SK-N-SH (cell line): Measurements from ENCODE around the gene TMEM89. TPM values are rescaled to one million over a fixed set of nuclear protein-coding genes. Genes with fewer than 3 reads are reported as not detected.

Experiments
- CTCF ChIA-PET: fragments of 300-600, 350-600 bp; formaldehyde crosslinking; extraction: SDS; loops from one replicate; lab custom pipeline; 2021; lab: Yijun Ruan, JAX
- POLR2A ChIA-PET: fragments of 350-600 bp; sonication (Branson Sonifier 250); formaldehyde crosslinking; extraction: SDS; loops from one replicate; lab custom pipeline; 2020; ENCODE audit warnings: antibody characterized with exemption, inconsistent platforms; lab: Yijun Ruan, JAX
- DNase-seq: peaks from one replicate; pipeline ENCODE4 v3.0.0; 2012
- H2AFZ ChIP-seq: fragments of 200-600 bp; sonication (generic); 2 replicates; pipeline ENCODE4 v1.8.1; 2016; ENCODE audit warnings: antibody characterized with exemption, mild to moderate bottlenecking, low read depth
- H3F3A ChIP-seq: fragments of 200-600 bp; sonication (generic); replicated peaks from 2 replicates; pipeline ENCODE3; 2016; ENCODE audit warnings: antibody characterized with exemption, mild to moderate bottlenecking; ENCODE audit not compliant: insufficient read depth
- H3K27ac ChIP-seq, 2 experiments: fragments of 200-500 bp in 1 of 2; fragments of 200-600 bp in 1 of 2; sonication (Bioruptor generic) in 1 of 2; sonication (generic), shearing (Covaris generic) in 1 of 2; 2 replicates each; pipeline versions ENCODE4 v1.5.1 to v1.6.1; 2014 to 2016; ENCODE audit warnings: low read depth in 2 of 2, inconsistent platforms in 1 of 2, low read length in 1 of 2, mild to moderate bottlenecking in 1 of 2, mixed read lengths in 1 of 2
- H3K27me3 ChIP-seq: fragments of 200-600 bp; sonication (generic), shearing (Covaris generic); 2 replicates; pipeline ENCODE4 v1.6.1; 2016; ENCODE audit warnings: mixed run types; ENCODE audit not compliant: insufficient read depth
- H3K36me3 ChIP-seq, 2 experiments: fragments of 200-500 bp in 1 of 2; fragments of 200-600 bp in 1 of 2; sonication (Bioruptor generic) in 1 of 2; sonication (generic) in 1 of 2; replicated peaks in 1 of 2; 2 replicates each; pipeline versions ENCODE3 to v1.5.1; 2014 to 2016; ENCODE audit warnings: low read length in 1 of 2, mild to moderate bottlenecking in 1 of 2; ENCODE audit not compliant: insufficient read depth in 2 of 2, control insufficient read depth in 1 of 2
- H3K4me1 ChIP-seq, 2 experiments: fragments of 200-500 bp in 1 of 2; fragments of 200-600 bp in 1 of 2; sonication (Bioruptor generic) in 1 of 2; sonication (generic), shearing (Covaris generic) in 1 of 2; 2 replicates each; pipeline versions ENCODE4 v1.5.1 to v1.6.1; 2014 to 2016; ENCODE audit warnings: low read depth in 1 of 2, low read length in 1 of 2, mixed run types in 1 of 2; ENCODE audit not compliant: insufficient read depth in 2 of 2, control insufficient read depth in 1 of 2
- H3K4me2 ChIP-seq: fragments of 200-600 bp; sonication (generic), shearing (Covaris generic); 2 replicates; pipeline ENCODE4 v1.6.1; 2017; ENCODE audit warnings: mixed run types
- H3K4me3 ChIP-seq, 2 experiments: fragments of 200-500 bp in 1 of 2; fragments of 200-600 bp in 1 of 2; sonication (Bioruptor generic) in 1 of 2; sonication (generic), shearing (Covaris generic) in 1 of 2; 2 replicates each; pipeline versions ENCODE4 v1.5.1 to v1.8.1; 2014 to 2016; ENCODE audit warnings: low read depth in 2 of 2, inconsistent platforms in 1 of 2, low read length in 1 of 2, mild to moderate bottlenecking in 1 of 2, mixed read lengths in 1 of 2, moderate library complexity in 1 of 2
- H3K79me2 ChIP-seq: fragments of 200-600 bp; sonication (generic); 2 replicates; pipeline ENCODE4 v1.8.1; 2017; ENCODE audit warnings: mild to moderate bottlenecking; ENCODE audit not compliant: insufficient read depth
- H3K9ac ChIP-seq: fragments of 200-600 bp; sonication (generic); 2 replicates; pipeline ENCODE4 v1.6.1; 2017; ENCODE audit warnings: mixed run types
- H3K9me2 ChIP-seq: fragments of 200-600 bp; sonication (generic); 2 replicates; pipeline ENCODE4 v1.6.1; 2017; ENCODE audit warnings: mixed run types
- H3K9me3 ChIP-seq: fragments of 200-600 bp; sonication (generic); 2 replicates; pipeline ENCODE4 v1.6.1; 2017; ENCODE audit warnings: mixed run types, mild to moderate bottlenecking, moderate library complexity
- H4K20me1 ChIP-seq: fragments of 200-600 bp; sonication (generic); 2 replicates; pipeline ENCODE4 v1.6.1; 2017; ENCODE audit warnings: mild to moderate bottlenecking, mixed run types; ENCODE audit not compliant: insufficient read depth
- ELF1 ChIP-seq: IDR thresholded peaks from 2 replicates; pipeline ENCODE4 v1.4.0; 2012
- EP300 ChIP-seq, 2 experiments: IDR thresholded peaks; 2 replicates each; pipeline versions ENCODE4 v1.4.0 to v1.6.1; 2012; ENCODE audit warnings: borderline replicate concordance in 1 of 2, low read depth in 1 of 2, low read length in 1 of 2
- EZH2phosphoT487 ChIP-seq: fragments of 200-600 bp; sonication (generic); IDR thresholded peaks from 2 replicates; pipeline ENCODE4 v1.6.1; 2017; ENCODE audit warnings: low read depth, mixed run types, mild to moderate bottlenecking, antibody characterized with exemption, moderate library complexity, borderline replicate concordance
- FOXJ3 ChIP-seq: sonication (generic); formaldehyde crosslinking; IDR thresholded peaks from 2 replicates; pipeline ENCODE4 v1.5.1; 2020; ENCODE audit warnings: mild to moderate bottlenecking, missing genetic modification reagents
- FOXM1 ChIP-seq: IDR thresholded peaks from 2 replicates; pipeline ENCODE4 v1.4.0; 2012; ENCODE audit warnings: low read depth, mild to moderate bottlenecking
- GABPA ChIP-seq: IDR thresholded peaks from 2 replicates; pipeline ENCODE4 v1.4.0; 2012; ENCODE audit warnings: low read depth, mild to moderate bottlenecking
- GATA2 ChIP-seq: sonication (generic); formaldehyde crosslinking; IDR thresholded peaks from 2 replicates; pipeline ENCODE4 v1.5.0; 2020; ENCODE audit warnings: mild to moderate bottlenecking, missing genetic modification reagents
- MXI1 ChIP-seq: IDR thresholded peaks from 2 replicates; pipeline ENCODE4 v1.6.1; 2012; ENCODE audit warnings: mild to moderate bottlenecking, low read depth, low read length, improper control_type of control experiment
- RAD21 ChIP-seq: IDR thresholded peaks from 2 replicates; pipeline ENCODE4 v1.6.1; 2012; ENCODE audit warnings: mild to moderate bottlenecking, low read length
- SMC3 ChIP-seq: IDR thresholded peaks from 2 replicates; pipeline ENCODE4 v1.6.1; 2012; ENCODE audit warnings: low read depth, low read length, improper control_type of control experiment
- TAF1 ChIP-seq: IDR thresholded peaks from 2 replicates; pipeline ENCODE4 v1.6.1; 2012; ENCODE audit warnings: low read depth, mild to moderate bottlenecking, low read length, moderate library complexity, borderline replicate concordance
- TEAD4 ChIP-seq: IDR thresholded peaks from 2 replicates; pipeline ENCODE4 v1.4.0; 2012; ENCODE audit warnings: mild to moderate bottlenecking, borderline replicate concordance; ENCODE audit not compliant: insufficient read depth
- YY1 ChIP-seq: IDR thresholded peaks from 2 replicates; pipeline ENCODE4 v1.4.0; 2012; ENCODE audit warnings: low read depth, mild to moderate bottlenecking
- WGBS: methylation state at CpG from one replicate; pipeline ENCODE4 v1.1.6; 2017; ENCODE audit warnings: low lambda C conversion rate; 5-methylcytosine and 5-hydroxymethylcytosine counted together
- polyA plus RNA-seq, 3 experiments: library from polyadenylated mRNA; depleted of rRNA; stranded (reverse); fragments of >200 nt; gene quantifications; 2 replicates each; pipeline ENCODE4 v1.2.3, GENCODE V29; 2012
- TF ChIP-seq, protein P1 (sequence below): fragments of 150-350 bp; IDR thresholded peaks from 2 replicates; pipeline ENCODE4 v1.6.1; 2017; ENCODE audit warnings: antibody characterized with exemption, low read length, low read depth, borderline replicate concordance
- TF ChIP-seq, protein P2 (sequence below): IDR thresholded peaks from 2 replicates; pipeline ENCODE4 v1.4.0; 2012; ENCODE audit warnings: low read depth, borderline replicate concordance
- TF ChIP-seq, protein P3 (sequence below): IDR thresholded peaks from 2 replicates; pipeline ENCODE4 v1.4.0; 2012; ENCODE audit warnings: low read depth, borderline replicate concordance
- TF ChIP-seq, protein P4 (sequence below): IDR thresholded peaks from 2 replicates; pipeline ENCODE4 v1.6.1; 2012; ENCODE audit warnings: mild to moderate bottlenecking, low read depth, low read length, moderate library complexity
- TF ChIP-seq, protein P5 (sequence below): IDR thresholded peaks from 2 replicates; pipeline ENCODE4 v1.4.0; 2012; ENCODE audit warnings: low read depth

TMEM89 gene
- polyA plus RNA-seq, 1 of the 3 experiments (the other 2 are of a cell fraction) = not detected

DNA sequence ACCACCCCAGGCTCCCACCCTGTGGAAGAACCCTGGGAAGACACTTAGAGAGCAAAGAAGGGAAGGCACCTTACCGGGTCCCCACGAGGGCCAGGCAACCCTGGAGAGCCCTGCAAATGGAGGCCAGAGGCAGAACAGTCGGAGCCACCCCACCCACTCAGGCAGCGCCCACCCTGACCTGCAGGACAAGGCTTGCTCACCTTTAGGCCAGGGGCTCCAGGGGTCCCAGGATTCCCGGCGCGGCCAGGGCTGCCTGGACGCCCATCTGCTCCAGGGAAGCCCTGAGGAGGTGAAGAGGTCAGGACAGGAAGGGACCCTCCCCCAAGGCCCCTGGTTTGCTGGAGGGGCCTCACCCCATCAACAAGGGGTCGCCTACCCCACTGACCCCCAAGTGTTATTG lies 36.7 kb downstream of the TMEM89 start:
- ChIA-PET POLR2A (no interaction called here), CTCF (no interaction called here)
- Histone ChIP-seq H3K9me3 (no peaks in the 10 kb centered on the region), H3F3A (no peaks in the 10 kb centered on the region), H3K4me3 (no peak overlapping the region), H3K9me2 (no peaks in the 10 kb centered on the region), H3K27me3 (no peaks in the 10 kb centered on the region), H4K20me1 (no peaks in the 10 kb centered on the region), H2AFZ (no peak overlapping the region), H3K4me2 (no peak overlapping the region), H3K4me1 (no peaks in the 10 kb centered on the region), H3K79me2 (no peaks in the 10 kb centered on the region), H3K36me3 (no peaks in the 10 kb centered on the region), H3K27ac (no peak overlapping the region), H3K9ac (no peak overlapping the region)
- WGBS = 84% methylated on average over 2 of the region's 9 CpGs
- no peak for DNase-seq
- TF ChIP-seq SMC3 = no peak
- no peak for TF ChIP-seq ELF1
- no peak for TF ChIP-seq GATA2 (CRISPR knock-in tag)

DNA sequence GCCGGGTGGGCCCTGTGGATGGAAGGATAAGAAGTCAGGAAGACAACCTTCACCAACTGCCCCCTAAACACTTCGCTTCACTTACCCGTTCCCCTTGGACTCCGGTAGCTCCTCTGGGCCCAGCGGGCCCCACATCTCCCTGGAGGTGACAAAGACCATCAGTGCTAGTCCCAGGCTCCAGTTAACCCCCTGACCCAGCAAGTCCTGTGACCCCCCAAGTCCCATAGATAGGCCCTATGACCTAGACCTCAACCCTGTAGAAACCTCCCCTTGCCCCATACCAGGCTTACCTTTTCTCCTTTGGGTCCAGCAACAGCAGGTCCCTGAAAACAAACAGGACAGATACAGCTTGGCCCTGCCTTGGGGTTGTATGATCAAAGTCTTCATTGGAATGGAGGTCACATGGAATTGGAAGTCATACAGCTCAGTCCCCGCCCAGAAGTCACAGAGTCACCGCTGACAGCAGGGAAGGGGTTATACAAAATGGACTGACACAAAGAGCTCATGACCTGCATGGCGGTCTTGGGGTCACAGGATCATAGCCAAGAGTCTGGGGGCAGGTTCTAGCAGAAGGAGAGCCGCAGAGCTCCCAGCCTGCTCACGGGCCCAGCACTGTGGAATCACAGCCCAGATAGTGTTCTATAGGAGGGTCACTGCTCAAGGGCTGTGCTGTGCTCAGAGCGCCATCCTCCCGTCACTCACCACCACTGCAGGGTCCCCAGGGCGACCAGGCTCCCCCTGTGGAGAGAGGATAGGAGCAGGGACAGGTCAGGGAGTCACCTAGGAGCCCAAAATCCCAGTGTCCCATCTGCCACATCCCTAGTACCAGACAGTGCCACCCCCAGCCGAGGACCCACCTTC lies 39.7 kb downstream of the TMEM89 start:
- no peak overlapping the region for H3K9ac ChIP-seq
- no peak overlapping the region for H3K4me3 ChIP-seq
- H3K4me2 ChIP-seq = no peak overlapping the region
- H3K9me3 ChIP-seq = no peaks in the 10 kb centered on the region
- no peak overlapping the region for H3K27ac ChIP-seq
- POLR2A ChIA-PET = no interaction called here
- no peaks in the 10 kb centered on the region for H3K36me3 ChIP-seq
- no peak overlapping the region for H2AFZ ChIP-seq
- no peak for DNase-seq
- no peaks in the 10 kb centered on the region for H3K79me2 ChIP-seq
- H3K4me1 ChIP-seq = no peaks in the 10 kb centered on the region
- 90% methylated on average over 10 of the region's 14 CpGs for WGBS
- no peaks in the 10 kb centered on the region for H3K27me3 ChIP-seq
- TF ChIP-seq MXI1 (no peak), FOXJ3 (CRISPR knock-in tag) (no peak), EZH2phosphoT487 (no peak), YY1 (no peak), TAF1 (no peak), TEAD4 (no peak), RAD21 (no peak), GABPA (no peak), EP300 (IDR thresholded peaks at IDR 0.05; ENCODE audit: borderline replicate concordance in 1 of 2, low read depth in 1 of 2, low read length in 1 of 2) (no peak), FOXM1 (no peak)
- TF ChIP-seq, protein P1, sequence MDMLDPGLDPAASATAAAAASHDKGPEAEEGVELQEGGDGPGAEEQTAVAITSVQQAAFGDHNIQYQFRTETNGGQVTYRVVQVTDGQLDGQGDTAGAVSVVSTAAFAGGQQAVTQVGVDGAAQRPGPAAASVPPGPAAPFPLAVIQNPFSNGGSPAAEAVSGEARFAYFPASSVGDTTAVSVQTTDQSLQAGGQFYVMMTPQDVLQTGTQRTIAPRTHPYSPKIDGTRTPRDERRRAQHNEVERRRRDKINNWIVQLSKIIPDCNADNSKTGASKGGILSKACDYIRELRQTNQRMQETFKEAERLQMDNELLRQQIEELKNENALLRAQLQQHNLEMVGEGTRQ = no peak
- TF ChIP-seq, protein P2, sequence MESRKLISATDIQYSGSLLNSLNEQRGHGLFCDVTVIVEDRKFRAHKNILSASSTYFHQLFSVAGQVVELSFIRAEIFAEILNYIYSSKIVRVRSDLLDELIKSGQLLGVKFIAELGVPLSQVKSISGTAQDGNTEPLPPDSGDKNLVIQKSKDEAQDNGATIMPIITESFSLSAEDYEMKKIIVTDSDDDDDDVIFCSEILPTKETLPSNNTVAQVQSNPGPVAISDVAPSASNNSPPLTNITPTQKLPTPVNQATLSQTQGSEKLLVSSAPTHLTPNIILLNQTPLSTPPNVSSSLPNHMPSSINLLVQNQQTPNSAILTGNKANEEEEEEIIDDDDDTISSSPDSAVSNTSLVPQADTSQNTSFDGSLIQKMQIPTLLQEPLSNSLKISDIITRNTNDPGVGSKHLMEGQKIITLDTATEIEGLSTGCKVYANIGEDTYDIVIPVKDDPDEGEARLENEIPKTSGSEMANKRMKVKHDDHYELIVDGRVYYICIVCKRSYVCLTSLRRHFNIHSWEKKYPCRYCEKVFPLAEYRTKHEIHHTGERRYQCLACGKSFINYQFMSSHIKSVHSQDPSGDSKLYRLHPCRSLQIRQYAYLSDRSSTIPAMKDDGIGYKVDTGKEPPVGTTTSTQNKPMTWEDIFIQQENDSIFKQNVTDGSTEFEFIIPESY = no peak
- TF ChIP-seq, protein P3, sequence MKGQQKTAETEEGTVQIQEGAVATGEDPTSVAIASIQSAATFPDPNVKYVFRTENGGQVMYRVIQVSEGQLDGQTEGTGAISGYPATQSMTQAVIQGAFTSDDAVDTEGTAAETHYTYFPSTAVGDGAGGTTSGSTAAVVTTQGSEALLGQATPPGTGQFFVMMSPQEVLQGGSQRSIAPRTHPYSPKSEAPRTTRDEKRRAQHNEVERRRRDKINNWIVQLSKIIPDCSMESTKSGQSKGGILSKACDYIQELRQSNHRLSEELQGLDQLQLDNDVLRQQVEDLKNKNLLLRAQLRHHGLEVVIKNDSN = no peak
- TF ChIP-seq, protein P4, sequence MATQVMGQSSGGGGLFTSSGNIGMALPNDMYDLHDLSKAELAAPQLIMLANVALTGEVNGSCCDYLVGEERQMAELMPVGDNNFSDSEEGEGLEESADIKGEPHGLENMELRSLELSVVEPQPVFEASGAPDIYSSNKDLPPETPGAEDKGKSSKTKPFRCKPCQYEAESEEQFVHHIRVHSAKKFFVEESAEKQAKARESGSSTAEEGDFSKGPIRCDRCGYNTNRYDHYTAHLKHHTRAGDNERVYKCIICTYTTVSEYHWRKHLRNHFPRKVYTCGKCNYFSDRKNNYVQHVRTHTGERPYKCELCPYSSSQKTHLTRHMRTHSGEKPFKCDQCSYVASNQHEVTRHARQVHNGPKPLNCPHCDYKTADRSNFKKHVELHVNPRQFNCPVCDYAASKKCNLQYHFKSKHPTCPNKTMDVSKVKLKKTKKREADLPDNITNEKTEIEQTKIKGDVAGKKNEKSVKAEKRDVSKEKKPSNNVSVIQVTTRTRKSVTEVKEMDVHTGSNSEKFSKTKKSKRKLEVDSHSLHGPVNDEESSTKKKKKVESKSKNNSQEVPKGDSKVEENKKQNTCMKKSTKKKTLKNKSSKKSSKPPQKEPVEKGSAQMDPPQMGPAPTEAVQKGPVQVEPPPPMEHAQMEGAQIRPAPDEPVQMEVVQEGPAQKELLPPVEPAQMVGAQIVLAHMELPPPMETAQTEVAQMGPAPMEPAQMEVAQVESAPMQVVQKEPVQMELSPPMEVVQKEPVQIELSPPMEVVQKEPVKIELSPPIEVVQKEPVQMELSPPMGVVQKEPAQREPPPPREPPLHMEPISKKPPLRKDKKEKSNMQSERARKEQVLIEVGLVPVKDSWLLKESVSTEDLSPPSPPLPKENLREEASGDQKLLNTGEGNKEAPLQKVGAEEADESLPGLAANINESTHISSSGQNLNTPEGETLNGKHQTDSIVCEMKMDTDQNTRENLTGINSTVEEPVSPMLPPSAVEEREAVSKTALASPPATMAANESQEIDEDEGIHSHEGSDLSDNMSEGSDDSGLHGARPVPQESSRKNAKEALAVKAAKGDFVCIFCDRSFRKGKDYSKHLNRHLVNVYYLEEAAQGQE = no peak
- TF ChIP-seq, protein P5, sequence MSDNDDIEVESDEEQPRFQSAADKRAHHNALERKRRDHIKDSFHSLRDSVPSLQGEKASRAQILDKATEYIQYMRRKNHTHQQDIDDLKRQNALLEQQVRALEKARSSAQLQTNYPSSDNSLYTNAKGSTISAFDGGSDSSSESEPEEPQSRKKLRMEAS = no peak
- TF ChIP-seq, all 33 proteins: peak for 0
- CTCF ChIA-PET = no interaction called here
- Histone ChIP-seq H3K9me2 (no peaks in the 10 kb centered on the region), H4K20me1 (no peaks in the 10 kb centered on the region), H3F3A (no peaks in the 10 kb centered on the region)
